Neural cell (in vitro differentiated cells): ENCODE results near the gene MBD2. TPM values are rescaled to one million over a fixed set of nuclear protein-coding genes. Genes with fewer than 3 reads are reported as not detected.

Experiments
- H2AFZ ChIP-seq: fragments of 200-600, 300-800 bp; sonication (generic), shearing (Covaris generic); 2 replicates; pipeline ENCODE4 v1.6.0; 2014; ENCODE audit warnings: low read depth, mild to moderate bottlenecking, antibody characterized with exemption, low read length, moderate library complexity
- H3F3A ChIP-seq: fragments of 200-600 bp; shearing (Covaris generic); 2 replicates; pipeline ENCODE4 v1.6.1; 2016; ENCODE audit warnings: mild to moderate bottlenecking, moderate library complexity, mixed read lengths, antibody characterized with exemption, low read length; ENCODE audit not compliant: insufficient read depth, poor library complexity, severe bottlenecking
- H3K27ac ChIP-seq: fragments of 200-600, 300-800 bp; sonication (generic), shearing (Covaris generic); 2 replicates; pipeline ENCODE4 v1.5.1; 2014; ENCODE audit warnings: mild to moderate bottlenecking, low read length, moderate library complexity
- H3K27me3 ChIP-seq: fragments of 300-800, 200-600 bp; sonication (generic), shearing (Covaris generic); 2 replicates; pipeline ENCODE4 v1.6.0; 2014; ENCODE audit warnings: mild to moderate bottlenecking, low read depth, low read length, moderate library complexity; ENCODE audit not compliant: insufficient read depth
- H3K36me3 ChIP-seq: fragments of 300-800, 200-600 bp; sonication (generic), shearing (Covaris generic); 2 replicates; pipeline ENCODE4 v1.5.1; 2014; ENCODE audit warnings: mild to moderate bottlenecking, antibody characterized with exemption, low read length, moderate library complexity; ENCODE audit not compliant: insufficient read depth
- H3K4me2 ChIP-seq: fragments of 300-800, 200-600 bp; sonication (generic), shearing (Covaris generic); 2 replicates; pipeline ENCODE4 v1.6.0; 2014; ENCODE audit warnings: mild to moderate bottlenecking, low read length
- H3K4me3 ChIP-seq: fragments of 300-800, 200-600 bp; sonication (generic), shearing (Covaris generic); 2 replicates; pipeline ENCODE4 v1.5.1; 2014; ENCODE audit warnings: mild to moderate bottlenecking, low read length, moderate library complexity
- H3K79me2 ChIP-seq: fragments of 200-600 bp; shearing (Covaris generic); replicated peaks from 2 replicates; pipeline ENCODE4 v1.6.0; 2014; ENCODE audit warnings: mild to moderate bottlenecking, low read length, moderate library complexity; ENCODE audit not compliant: insufficient read depth
- H3K9ac ChIP-seq: fragments of 300-800, 200-600 bp; sonication (generic), shearing (Covaris generic); 2 replicates; pipeline ENCODE4 v1.6.1; 2016; ENCODE audit warnings: mild to moderate bottlenecking, low read length, mixed read lengths
- H3K9me2 ChIP-seq: fragments of 200-600 bp; shearing (Covaris generic); 2 replicates; pipeline ENCODE4 v1.6.1; 2016; ENCODE audit warnings: mild to moderate bottlenecking, low read length, mixed read lengths; ENCODE audit not compliant: insufficient read depth
- H3K9me3 ChIP-seq: fragments of 200-600, 300-800 bp; sonication (generic), shearing (Covaris generic); 2 replicates; pipeline ENCODE4 v1.6.1; 2016; ENCODE audit warnings: mild to moderate bottlenecking, mixed run types, low read length, moderate library complexity, mixed read lengths
- H4K20me1 ChIP-seq: fragments of 200-600 bp; shearing (Covaris generic); 2 replicates; pipeline ENCODE4 v1.6.1; 2016; ENCODE audit warnings: mild to moderate bottlenecking, mixed run types; ENCODE audit not compliant: insufficient read depth
- CTCF ChIP-seq: fragments of 450-650 bp; IDR thresholded peaks from 2 replicates; pipeline ENCODE4 v1.5.1; 2014; ENCODE audit warnings: antibody characterized with exemption, mild to moderate bottlenecking, moderate library complexity; ENCODE audit not compliant: poor library complexity, severe bottlenecking
- EP300 ChIP-seq: fragments of 450-650 bp; conservative IDR thresholded peaks from 2 replicates; pipeline ENCODE4 v1.6.1; 2014; ENCODE audit warnings: antibody characterized with exemption, mild to moderate bottlenecking, moderate library complexity; ENCODE audit not compliant: poor library complexity, severe bottlenecking
- EZH2 ChIP-seq: fragments of 200-600, 300-800 bp; shearing (Covaris generic), sonication (generic); IDR thresholded peaks from 2 replicates; pipeline ENCODE4 v1.6.1; 2014; ENCODE audit warnings: antibody characterized with exemption, low read length, borderline replicate concordance, mild to moderate bottlenecking; ENCODE audit not compliant: insufficient read depth, poor library complexity, severe bottlenecking
- MXI1 ChIP-seq: fragments of 450-650 bp; conservative IDR thresholded peaks from 2 replicates; pipeline ENCODE4 v1.6.1; 2014; ENCODE audit warnings: antibody characterized with exemption, mild to moderate bottlenecking; ENCODE audit not compliant: poor library complexity, severe bottlenecking
- POLR2AphosphoS5 ChIP-seq: IDR thresholded peaks from 2 replicates; pipeline ENCODE4 v1.6.1; 2012
- RAD21 ChIP-seq: fragments of 450-650 bp; conservative IDR thresholded peaks from 2 replicates; pipeline ENCODE4 v1.6.1; 2014; ENCODE audit warnings: antibody characterized with exemption, mild to moderate bottlenecking, moderate library complexity
- REST ChIP-seq: IDR thresholded peaks from 2 replicates; pipeline ENCODE4 v1.6.1; 2012; ENCODE audit warnings: borderline replicate concordance
- SMC3 ChIP-seq: fragments of 450-650 bp; conservative IDR thresholded peaks from 2 replicates; pipeline ENCODE4 v1.6.1; 2014; ENCODE audit warnings: antibody characterized with exemption, mild to moderate bottlenecking, moderate library complexity; ENCODE audit not compliant: poor library complexity
- TAF1 ChIP-seq: IDR thresholded peaks from 2 replicates; pipeline ENCODE4 v1.6.1; 2012; ENCODE audit warnings: low read depth
- polyA plus RNA-seq: library from polyadenylated mRNA; depleted of rRNA; stranded (reverse); fragments of >200 nt; gene quantifications from 2 replicates; pipeline ENCODE4 v1.2.3, GENCODE V29; 2014

MBD2 gene
- polyA plus RNA-seq, 1 donor from 2014 or later = 16.4 TPM

GRCh38 chr18:54247511-54248175 lies 23.2 kb upstream of the MBD2 start:
- H3K4me3 ChIP-seq = no peak overlapping the region
- H3F3A ChIP-seq = no peaks in the 10 kb centered on the region
- no peak overlapping the region for H3K27ac ChIP-seq
- H3K36me3 ChIP-seq = no peaks in the 10 kb centered on the region
- TF ChIP-seq CTCF (no peak), EP300 (no peak), EZH2 (no peak), MXI1 (no peak), POLR2AphosphoS5 (no peak), REST (no peak), TAF1 (no peak), RAD21 (no peak), SMC3 (no peak)
- H3K9ac ChIP-seq = no peak overlapping the region
- H3K9me3 ChIP-seq = no peaks in the 10 kb centered on the region
- no peak overlapping the region for H3K4me2 ChIP-seq
- no peaks in the 10 kb centered on the region for H4K20me1 ChIP-seq
- H3K79me2 ChIP-seq = no peaks in the 10 kb centered on the region
- H3K9me2 ChIP-seq = no peaks in the 10 kb centered on the region
- H3K27me3 ChIP-seq = no peaks in the 10 kb centered on the region
- H2AFZ ChIP-seq = peak overlapping the region; percentile 30

- Histone ChIP-seq H2AFZ (no peak overlapping the region), H3K4me3 (no peak overlapping the region), H3K27ac (no peak overlapping the region), H3K9me2 (no peaks in the 10 kb centered on the region), H3K9me3 (no peaks in the 10 kb centered on the region), H3K9ac (no peak overlapping the region), H3K36me3 (no peaks in the 10 kb centered on the region), H3K79me2 (no peaks in the 10 kb centered on the region), H3K4me2 (no peak overlapping the region), H3F3A (no peaks in the 10 kb centered on the region), H4K20me1 (no peaks in the 10 kb centered on the region), H3K27me3 (no peaks in the 10 kb centered on the region)
- TF ChIP-seq CTCF (no peak), MXI1 (no peak), TAF1 (no peak), RAD21 (no peak), REST (no peak), EZH2 (no peak), POLR2AphosphoS5 (no peak), EP300 (no peak), SMC3 (no peak)
Measured at GRCh38 chr18:54242327-54242726, 17.9 kb upstream of the MBD2 start.
